GM19240 (cell line): ENCODE measurements around the gene MEX3C.

Experiments used
- DNase-seq: peaks from one replicate; pipeline ENCODE4 v3.0.0; 2011; ENCODE audit warnings: low spot score; ENCODE audit not compliant: insufficient read length

The MEX3C gene

DNA sequence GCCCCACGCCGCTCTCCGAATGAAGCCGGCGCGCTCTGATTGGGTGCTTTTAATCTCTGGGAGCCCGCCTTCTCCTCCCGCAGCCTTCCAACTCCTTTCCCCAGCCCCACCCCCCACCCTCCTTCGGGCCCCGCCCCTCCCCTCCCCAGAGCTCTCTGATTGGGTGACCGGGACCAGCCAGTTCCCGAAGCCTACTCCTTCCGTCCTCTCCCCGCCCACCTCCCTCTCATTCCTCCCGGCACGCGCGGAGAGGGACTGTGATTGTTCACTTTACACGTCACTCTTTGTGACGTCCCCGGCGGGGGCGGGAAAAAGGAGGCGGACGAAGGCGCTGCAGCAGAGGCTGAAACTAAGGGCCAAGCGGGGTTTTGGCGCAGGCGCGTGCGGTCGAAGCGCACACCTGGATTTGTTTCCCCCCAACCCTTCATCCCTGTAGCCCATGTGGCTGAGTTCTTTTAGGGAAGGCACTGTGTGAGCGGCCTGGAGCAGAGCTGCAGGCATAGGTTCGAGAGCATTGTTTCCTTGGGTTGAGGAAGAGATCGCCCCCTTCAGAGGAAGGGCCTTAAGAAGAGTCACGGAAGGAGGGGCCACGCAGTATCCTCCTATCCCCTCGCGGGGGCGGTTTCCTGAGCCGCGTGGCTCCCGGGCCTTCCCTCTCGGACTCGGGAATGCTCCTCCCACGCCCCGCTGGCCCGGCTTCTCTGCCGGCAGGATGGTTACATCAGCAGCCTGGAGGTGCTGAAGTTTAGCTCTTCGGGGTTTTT lies at the start of gene MEX3C:
TSS of gene MEX3C (minus strand) at position 21 of the 764 bp plus-strand sequence. CDS start 361 bp downstream, outside the sequence.
- DNase-seq, result peak; percentile 73

DNA sequence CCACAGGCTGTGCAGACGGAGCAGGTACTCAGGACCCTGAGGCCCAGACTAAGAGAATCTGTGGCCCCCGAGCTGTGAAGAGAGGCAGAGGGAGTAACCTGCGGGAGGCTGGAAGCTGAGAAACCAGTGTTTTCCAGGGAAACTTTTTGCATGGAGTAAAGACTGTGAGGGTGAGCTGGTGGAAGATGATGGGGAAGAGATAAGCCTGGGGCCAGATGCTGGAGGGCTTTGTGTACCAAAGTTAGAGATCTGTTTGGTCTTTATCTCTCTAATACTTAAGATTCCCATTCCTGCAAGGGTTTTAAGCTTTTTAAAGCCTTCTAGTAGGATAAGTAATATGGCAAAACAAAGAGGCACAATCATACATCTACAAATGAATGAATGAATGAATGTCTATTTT lies 43.7 kb upstream of the MEX3C start:
- no peak for DNase-seq

GRCh38 chr18:51236225-51236624 lies 38.7 kb upstream of the MEX3C start:
- DNase-seq, result no peak

- DNase-seq, result peak; percentile 12
These were observed 37.7 kb upstream of the MEX3C start for GRCh38 chr18:51235009-51235789.

GRCh38 chr18:51234117-51235008 lies 36.9 kb upstream of the MEX3C start:
- no peak for DNase-seq

- DNase-seq, result no peak
These were observed 31.8 kb upstream of the MEX3C start for GRCh38 chr18:51229328-51229727.

DNA sequence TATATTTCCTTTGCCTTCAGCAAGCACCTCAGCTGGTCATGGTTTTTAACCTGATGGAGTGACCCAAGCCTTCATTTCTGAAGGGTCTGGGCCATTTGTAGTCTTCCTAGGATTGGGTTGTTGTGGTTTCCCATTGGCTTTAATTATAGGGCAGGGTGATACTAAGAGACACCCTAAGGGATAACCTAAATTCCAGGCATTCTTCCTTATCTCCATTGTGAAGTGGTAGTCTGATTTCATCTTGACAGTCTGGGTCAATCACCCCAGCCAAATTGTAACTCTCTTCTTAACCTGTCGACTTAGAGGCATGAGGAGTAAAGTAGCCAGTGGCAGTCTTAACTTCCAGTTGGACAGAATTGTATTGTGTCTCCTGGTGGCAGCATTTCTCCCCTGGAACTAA lies 30.2 kb upstream of the MEX3C start:
- DNase-seq, result no peak

DNA sequence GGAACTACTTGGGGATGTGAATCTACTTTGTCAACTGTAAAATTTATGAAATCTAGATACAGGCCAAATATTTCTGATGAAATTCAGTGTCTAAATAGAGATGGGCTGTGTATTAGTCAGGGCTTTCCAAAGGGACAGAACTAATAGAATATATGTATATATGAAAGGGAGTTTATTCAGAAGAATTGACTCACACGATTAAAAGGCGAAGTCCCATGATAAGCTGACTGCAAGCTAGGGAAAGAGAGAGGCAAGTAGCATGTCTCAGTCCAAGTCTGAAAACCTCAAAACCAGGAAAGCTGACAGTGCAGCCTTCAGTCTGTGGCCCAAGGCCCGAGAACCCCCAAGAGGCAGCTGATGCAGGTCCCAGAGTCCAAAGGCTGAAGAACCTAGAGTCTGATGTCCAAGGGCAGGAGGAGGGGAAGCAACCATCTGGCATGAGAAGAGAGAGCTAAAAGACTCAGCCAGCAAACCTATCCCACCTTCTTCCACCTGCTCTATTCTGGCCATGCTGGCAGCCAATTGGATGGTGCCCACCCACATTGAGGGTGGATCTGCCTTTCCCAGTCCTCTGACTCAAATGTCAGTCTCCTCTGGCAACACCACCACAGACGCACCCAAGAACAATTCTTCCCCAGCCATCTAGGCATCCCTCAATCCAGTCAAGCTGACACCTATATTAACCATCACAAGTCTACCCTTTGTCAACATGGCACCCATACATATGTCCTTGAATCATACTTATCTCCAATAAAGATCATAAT lies 29.3 kb upstream of the MEX3C start:
- no peak for DNase-seq

- no peak for DNase-seq
These were observed 28.6 kb upstream of the MEX3C start for GRCh38 chr18:51226068-51226467.

DNA sequence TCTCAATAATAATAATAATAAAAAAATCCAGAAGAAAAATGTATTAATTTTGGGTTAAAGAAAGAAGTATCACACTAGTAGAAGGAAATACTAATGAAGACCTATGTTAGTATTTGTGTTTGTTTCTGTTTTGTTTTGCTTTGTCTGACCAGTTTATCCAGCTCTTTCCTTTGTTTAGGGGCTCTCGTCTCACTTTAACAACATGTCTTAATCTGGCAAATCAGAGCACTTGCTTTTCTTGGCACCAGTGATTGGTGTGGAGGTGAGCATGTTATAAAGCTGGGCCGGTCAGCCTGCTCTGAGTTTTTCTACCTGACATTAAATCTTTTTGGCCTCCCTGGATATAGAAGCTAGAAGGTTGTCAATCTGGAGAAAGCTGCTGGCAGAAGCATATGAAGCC lies 15.1 kb upstream of the MEX3C start:
- DNase-seq, result no peak

DNA sequence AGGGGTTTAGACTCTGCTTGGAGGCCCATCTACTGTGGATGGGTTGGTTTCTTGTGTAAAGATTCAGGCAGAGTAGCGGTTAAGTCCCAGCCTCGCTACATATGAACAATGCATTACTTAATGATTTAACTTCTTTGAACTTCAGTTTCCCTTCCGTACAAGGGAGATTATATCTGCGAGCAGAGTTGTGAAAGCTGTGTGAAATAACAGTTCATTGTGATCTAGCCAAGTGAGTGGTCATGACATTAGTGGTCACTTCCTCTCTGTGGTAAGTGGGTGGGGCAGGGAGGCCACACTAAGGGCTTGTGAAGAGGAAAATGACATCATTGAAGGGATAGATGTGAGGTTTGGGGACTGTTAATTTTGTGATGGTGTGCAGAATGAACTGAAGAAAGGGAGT lies 14.1 kb upstream of the MEX3C start:
- no peak for DNase-seq

DNA sequence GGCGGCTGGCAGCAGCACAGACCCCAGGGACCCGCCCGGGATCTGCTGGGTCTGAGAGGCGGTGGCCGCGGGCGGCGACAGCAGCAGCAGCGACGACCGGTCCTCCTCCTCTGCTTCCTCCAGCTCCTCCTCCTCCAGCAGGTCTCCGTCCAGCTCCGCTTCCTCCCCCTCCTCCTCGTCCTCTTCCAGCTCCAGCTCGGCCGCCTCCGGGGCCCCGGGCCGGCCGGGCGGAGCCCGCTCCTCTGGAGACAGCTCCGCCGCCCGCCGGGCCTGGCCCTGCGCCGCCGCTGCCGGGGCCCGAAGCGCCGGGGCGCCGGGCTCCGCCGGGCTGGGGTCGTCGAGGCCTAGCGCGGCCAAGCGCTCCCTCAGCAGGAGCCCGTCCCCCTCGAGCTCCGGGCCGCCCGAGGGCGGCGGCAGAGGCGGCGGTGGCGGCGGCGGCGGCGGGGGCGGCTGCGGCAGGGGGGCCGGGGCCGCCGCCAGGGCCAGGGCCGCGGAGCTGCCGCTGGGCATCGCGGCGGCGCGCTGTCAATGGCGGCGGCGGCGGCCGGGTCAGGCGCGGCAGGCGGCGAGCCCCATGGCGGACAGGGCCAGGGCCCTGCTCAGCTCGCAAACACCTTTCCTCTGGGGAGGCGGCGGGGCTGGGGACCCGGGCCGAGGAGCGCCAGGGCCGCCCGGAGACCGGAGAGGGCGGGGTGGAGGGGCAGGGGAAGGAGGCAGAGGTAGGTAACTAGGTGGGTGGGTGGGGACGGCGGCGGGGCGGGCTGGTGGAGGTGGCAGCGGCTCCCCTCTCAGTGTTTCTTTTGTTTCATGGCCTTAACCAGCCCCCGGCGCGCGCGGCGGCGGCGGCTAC lies 445 bp downstream of the MEX3C start:
- no peak for DNase-seq

DNA sequence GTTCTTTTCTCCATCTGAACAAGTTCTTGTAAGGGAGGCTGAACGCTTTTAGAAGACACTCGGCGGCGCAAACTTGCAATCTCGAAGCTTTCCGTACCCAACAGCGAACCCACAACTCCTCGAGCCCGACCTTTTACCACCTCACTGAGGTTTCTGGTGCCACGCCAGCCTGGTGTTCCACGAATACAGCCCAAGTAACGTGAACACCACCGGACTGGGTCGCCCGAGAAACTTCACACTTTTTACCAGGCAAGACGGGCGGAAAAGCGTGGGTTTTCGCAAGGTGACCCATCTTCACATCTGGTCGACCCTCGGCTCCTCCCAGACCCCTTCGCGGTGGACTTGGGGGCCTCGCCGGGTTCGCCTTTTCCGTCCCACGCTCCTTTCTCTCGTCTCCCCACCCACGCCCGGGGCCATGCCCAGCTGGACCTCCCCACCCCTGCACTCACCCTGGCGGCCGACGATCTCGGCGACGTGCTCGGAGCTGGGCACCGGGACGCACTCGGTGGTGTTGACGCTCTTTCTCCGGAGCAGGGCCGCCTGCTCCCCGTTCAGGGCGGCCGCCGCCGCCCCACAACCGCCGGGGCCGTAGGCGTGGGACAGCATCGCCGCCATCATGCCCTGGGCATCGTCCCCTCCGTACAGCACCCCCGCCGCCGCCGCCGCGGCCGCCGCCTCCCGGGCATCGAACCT lies 1.2 kb downstream of the MEX3C start:
- no peak for DNase-seq

DNA sequence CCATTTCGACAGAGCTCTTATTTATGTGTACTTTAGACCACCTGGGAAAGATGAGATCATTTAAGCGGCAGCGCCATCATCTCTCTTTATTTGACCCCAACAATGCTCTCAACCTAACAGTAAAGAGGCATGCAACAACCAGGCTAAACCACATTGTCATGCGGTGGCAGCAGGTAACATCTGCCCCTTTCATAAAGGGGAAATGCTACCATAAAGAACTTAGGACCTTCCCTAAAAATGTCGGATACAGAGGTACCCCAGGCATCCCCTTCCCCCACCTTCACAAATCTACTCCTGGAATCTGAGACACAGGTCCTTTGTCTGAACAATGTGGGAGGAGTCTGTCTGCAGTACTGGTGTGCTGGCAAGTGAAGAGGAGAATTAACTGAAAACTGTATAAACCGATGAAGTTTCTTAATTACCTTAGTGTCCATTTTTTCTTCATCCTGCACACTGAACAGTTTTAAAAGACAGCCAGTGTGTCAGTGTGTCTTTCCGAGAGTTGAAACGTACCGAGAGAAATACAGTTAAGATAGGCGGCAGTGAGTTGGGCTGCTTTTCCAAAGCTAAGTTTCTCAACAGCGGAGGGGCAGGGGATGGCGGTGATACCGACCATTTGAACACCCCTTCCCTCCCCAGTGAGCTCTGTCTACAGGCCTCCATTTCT lies 1.9 kb downstream of the MEX3C start:
- DNase-seq, result no peak

DNA sequence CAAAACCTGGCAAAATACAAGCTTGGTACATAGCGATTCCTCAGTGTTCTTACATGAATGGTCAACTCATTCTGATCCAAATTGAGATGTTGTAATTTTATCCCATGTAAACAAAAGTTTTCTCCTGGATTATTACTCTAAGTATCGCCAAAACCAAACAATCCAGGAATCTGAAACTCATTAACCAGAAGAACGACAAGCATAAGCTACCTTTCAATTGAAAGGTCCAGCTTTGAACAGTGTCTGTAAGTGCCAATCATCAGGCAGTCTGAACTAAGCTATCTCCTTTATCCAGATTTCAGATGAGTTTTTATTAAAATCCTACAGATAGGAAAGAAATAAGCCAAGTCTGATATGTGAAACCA lies 2.4 kb downstream of the MEX3C start:
- DNase-seq, result no peak

DNA sequence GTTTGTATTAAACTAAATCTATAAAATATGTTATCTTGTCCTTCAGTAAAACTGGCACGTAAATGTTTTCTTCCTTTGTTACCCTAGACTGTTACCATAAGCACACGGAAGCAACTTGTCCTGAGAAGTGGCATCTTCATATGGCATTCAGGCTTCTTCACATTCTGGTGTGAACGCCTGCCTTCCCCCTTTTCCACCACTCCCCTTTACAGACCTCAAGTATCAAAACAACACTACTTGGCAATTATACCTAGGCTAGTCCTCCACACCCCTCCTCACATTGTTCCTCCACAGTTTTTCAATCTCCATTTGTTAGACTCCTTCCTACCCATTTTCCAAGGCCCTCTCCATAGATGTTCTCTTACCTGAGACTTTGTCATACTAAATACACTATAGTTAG lies 2.9 kb downstream of the MEX3C start:
- DNase-seq, result no peak

DNA sequence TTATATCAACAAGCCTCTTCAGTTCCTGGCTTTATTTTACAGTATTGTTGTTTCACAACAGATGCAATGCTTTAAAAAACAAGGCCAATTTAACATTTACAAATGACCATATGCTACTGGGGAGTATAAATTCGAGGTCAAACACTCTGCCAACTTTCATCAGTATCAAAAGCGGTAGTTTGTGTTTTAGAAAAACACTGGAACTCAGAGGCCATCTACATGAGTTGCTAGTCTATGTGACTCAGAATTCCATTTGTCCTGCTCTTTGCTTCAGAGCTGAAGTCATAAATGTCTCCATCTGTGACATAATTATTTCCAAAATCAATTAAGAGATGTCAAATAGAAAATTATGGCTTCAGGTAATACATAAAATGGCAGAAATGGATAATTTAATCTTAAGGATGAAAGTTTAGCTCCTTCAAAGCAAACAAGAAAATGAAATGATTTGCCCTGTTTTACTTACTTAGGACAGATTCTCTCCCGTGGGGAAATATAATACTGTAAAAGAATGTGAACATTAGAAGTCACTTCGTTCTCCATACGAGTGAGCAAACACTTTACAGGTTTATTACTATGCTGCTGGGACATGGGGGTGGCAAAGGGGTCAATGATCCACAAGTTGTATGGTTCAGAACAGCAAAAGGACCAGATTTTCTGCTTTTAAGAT lies 3.7 kb downstream of the MEX3C start:
- DNase-seq, result no peak

DNA sequence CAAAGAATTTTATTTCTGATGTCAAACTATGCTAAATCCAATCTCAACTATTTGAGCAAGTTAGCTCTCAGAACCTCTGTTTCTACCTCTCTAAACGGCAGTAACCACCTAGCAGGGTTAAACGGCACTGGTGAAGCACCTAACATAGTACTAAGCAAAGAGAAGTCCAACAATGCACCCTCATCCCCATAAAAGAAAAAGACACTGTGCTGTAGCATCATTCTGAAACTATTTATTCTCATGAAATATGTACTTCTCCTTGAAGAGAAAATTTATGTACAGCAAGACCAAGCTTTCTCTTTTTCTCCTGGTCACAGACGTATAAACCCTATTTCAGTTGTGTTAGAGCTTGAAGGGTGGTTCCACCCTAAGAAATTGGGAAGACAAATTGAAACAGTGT lies 4.8 kb downstream of the MEX3C start:
- no peak for DNase-seq

DNA sequence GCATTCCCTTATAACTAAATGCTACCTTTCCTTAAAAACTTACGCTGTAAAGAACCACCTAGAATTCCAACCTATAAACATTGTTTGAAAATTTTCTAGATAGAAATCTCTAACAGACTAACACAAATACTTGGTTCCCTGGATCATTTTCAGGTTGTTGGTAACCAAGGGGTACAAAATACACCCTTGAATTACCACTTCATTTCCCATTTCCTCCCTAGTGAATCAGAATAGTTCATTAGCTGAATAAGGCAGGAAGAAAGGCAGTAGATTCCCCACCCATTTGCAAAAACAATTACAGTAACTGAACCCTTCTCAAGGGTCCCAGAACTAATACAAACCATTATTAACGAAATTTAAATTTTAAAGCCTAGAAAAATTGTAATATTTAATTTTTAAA lies 5.5 kb downstream of the MEX3C start:
- DNase-seq, result no peak
